Measurements from ENCODE around the gene IFNL1.

DNA sequence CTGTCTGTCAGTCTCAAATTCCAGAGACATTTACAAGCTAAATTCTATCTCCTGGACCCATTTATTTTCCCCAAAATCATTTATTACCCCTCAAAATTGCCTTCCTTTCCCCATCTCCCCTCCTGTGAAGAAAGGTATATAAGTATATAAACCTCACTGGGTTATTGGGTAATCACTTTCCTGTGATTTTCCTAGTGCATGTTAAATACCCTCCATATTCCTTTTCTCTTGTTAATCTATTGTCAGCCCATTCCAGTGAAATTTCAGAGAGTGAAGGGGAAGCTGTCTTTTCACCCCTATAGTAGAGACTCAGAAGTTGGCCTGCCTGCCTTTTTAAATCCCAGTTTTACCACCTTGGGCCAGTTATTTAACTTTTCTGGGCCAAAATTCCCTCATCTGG, 9.9 kb downstream of the IFNL1 start:
- TF ChIP-seq CSDC2 (CRISPR knock-in tag; IDR thresholded peaks at IDR 0.05) (no peak), ZFP30 (CRISPR knock-in tag; IDR thresholded peaks at IDR 0.05) (no peak), ZFP3 (CRISPR knock-in tag; IDR thresholded peaks at IDR 0.05) (no peak), ARNTL (CRISPR knock-in tag; IDR thresholded peaks at IDR 0.05; ENCODE audit: borderline replicate concordance, low read depth) (no peak), SNAI2 (CRISPR knock-in tag; IDR thresholded peaks at IDR 0.05) (no peak), PPARA (CRISPR knock-in tag; IDR thresholded peaks at IDR 0.05; ENCODE audit: borderline replicate concordance) (no peak), RARB (CRISPR knock-in tag; IDR thresholded peaks at IDR 0.05) (no peak), ZNF70 (CRISPR knock-in tag; IDR thresholded peaks at IDR 0.05) (no peak)
- TF ChIP-seq, protein P1, sequence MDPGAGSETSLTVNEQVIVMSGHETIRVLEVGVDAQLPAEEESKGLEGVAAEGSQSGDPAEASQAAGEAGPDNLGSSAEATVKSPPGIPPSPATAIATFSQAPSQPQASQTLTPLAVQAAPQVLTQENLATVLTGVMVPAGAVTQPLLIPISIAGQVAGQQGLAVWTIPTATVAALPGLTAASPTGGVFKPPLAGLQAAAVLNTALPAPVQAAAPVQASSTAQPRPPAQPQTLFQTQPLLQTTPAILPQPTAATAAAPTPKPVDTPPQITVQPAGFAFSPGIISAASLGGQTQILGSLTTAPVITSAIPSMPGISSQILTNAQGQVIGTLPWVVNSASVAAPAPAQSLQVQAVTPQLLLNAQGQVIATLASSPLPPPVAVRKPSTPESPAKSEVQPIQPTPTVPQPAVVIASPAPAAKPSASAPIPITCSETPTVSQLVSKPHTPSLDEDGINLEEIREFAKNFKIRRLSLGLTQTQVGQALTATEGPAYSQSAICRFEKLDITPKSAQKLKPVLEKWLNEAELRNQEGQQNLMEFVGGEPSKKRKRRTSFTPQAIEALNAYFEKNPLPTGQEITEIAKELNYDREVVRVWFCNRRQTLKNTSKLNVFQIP (CRISPR knock-in tag; IDR thresholded peaks at IDR 0.05; ENCODE audit: borderline replicate concordance, low read depth), result no peak
- TF ChIP-seq, protein P2, sequence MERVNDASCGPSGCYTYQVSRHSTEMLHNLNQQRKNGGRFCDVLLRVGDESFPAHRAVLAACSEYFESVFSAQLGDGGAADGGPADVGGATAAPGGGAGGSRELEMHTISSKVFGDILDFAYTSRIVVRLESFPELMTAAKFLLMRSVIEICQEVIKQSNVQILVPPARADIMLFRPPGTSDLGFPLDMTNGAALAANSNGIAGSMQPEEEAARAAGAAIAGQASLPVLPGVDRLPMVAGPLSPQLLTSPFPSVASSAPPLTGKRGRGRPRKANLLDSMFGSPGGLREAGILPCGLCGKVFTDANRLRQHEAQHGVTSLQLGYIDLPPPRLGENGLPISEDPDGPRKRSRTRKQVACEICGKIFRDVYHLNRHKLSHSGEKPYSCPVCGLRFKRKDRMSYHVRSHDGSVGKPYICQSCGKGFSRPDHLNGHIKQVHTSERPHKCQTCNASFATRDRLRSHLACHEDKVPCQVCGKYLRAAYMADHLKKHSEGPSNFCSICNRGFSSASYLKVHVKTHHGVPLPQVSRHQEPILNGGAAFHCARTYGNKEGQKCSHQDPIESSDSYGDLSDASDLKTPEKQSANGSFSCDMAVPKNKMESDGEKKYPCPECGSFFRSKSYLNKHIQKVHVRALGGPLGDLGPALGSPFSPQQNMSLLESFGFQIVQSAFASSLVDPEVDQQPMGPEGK (CRISPR knock-in tag; IDR thresholded peaks at IDR 0.05; ENCODE audit: borderline replicate concordance), result no peak

All from SK-N-SH treated with all-trans-retinoic acid at 6 μM for 48 hours (cell line).